ENCODE measurements around the gene ING1. TPM values are rescaled to one million over a fixed set of nuclear protein-coding genes. Genes with fewer than 3 reads are reported as not detected.
"Not testable (repeated sequence)": the region's sequence is repeated elsewhere in the genome, so short reads cannot be mapped to it uniquely, and the experiment has no call there.

Gene ING1
- total and polyA plus RNA-seq, 2 donors (not counting 1 experiment from before 2014, with no cell fraction given), result 29.1 to 34.2 TPM

DNA sequence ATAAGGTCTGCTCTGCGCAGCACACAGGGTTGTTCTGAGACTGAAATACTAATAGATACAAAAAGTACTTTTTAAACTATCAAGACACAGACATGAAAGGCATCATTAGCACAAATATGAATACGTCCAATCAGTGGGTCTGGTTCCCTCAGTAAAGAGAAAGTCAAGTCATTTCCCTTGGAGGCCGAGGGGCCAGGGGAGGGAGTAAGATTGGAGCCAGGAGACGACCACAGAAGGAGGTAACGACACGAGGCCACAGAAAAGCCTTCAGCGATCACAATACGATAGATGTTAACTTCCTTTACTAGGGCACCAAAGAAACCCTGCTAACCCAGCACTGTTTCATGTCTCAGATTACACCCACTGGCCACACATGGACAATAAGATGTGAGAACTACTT is 12.9 kb upstream of the ING1 start:
- DNase-seq (no peak), ATAC-seq (ENCODE audit: low read depth) (no peak)
- Histone ChIP-seq H3K9me3 (ENCODE audit: control extremely low read depth in 1 of 3, control insufficient read depth in 2 of 3, insufficient read depth in 1 of 3, low read length in 2 of 3) (no peaks in the 10 kb centered on the region), H3K27me3 (replicated peaks in 1 of 4; ENCODE audit: control extremely low read depth in 1 of 4, control insufficient read depth in 3 of 4, insufficient read depth in 4 of 4, low read length in 3 of 4) (no peaks in the 10 kb centered on the region), H3K79me2 (ENCODE audit: control insufficient read depth, insufficient read depth, low read length) (peaks cover 78% of the 10 kb centered on the region), H3K9ac (ENCODE audit: low read length) (no peak overlapping the region), H3K4me2 (replicated peaks; ENCODE audit: low read depth, low read length, poor library complexity, severe bottlenecking) (no peak overlapping the region), H2AFZ (ENCODE audit: insufficient read depth, low read depth, low read length, poor library complexity, severe bottlenecking) (no peak overlapping the region), H4K20me1 (ENCODE audit: control insufficient read depth, insufficient read depth, low read length, poor library complexity, severe bottlenecking) (peaks cover 71% of the 10 kb centered on the region), H3K27ac (ENCODE audit: low read length in 2 of 2) (no peak overlapping the region), H3K4me1 (ENCODE audit: control insufficient read depth in 2 of 2, insufficient read depth in 2 of 2, low read length in 2 of 2) (peaks cover 25 to 39% of the 10 kb centered on the region in 2 donors), H3K36me3 (replicated peaks in 1 of 2; ENCODE audit: control extremely low read depth in 1 of 2, control insufficient read depth in 1 of 2, extremely low read depth in 1 of 2, insufficient read depth in 2 of 2, low read length in 1 of 2) (peaks cover 0 to 73% of the 10 kb centered on the region in 2 experiments), H3K4me3 (ENCODE audit: control extremely low read depth in 1 of 5, extremely low read depth in 1 of 5, insufficient read depth in 1 of 5, low read depth in 2 of 5, low read length in 4 of 5) (no peak overlapping the region)
- Mint-ChIP-seq H3K4me1 (peaks cover 52% of the 10 kb centered on the region), H3K27ac (no peak overlapping the region), H3K4me3 (no peak overlapping the region), H3K27me3 (no peaks in the 10 kb centered on the region), H3K9me3 (ENCODE audit: insufficient read depth) (no peaks in the 10 kb centered on the region)
- TF ChIP-seq, protein P1, sequence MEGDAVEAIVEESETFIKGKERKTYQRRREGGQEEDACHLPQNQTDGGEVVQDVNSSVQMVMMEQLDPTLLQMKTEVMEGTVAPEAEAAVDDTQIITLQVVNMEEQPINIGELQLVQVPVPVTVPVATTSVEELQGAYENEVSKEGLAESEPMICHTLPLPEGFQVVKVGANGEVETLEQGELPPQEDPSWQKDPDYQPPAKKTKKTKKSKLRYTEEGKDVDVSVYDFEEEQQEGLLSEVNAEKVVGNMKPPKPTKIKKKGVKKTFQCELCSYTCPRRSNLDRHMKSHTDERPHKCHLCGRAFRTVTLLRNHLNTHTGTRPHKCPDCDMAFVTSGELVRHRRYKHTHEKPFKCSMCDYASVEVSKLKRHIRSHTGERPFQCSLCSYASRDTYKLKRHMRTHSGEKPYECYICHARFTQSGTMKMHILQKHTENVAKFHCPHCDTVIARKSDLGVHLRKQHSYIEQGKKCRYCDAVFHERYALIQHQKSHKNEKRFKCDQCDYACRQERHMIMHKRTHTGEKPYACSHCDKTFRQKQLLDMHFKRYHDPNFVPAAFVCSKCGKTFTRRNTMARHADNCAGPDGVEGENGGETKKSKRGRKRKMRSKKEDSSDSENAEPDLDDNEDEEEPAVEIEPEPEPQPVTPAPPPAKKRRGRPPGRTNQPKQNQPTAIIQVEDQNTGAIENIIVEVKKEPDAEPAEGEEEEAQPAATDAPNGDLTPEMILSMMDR (IDR thresholded peaks at IDR 0.05), result no peak
- TF ChIP-seq EZH2 (IDR thresholded peaks at IDR 0.05; ENCODE audit: borderline replicate concordance, insufficient read depth, low read depth, low read length, poor library complexity, severe bottlenecking), result no peak
- WGBS (ENCODE audit: insufficient coverage), result 77% methylated on average over 3 of the region's 8 CpGs
- intact Hi-C loops (cut with micrococcal nuclease), result no loop called here
- ChIA-PET CTCF (no interaction called here), POLR2A (no interaction called here)

DNA sequence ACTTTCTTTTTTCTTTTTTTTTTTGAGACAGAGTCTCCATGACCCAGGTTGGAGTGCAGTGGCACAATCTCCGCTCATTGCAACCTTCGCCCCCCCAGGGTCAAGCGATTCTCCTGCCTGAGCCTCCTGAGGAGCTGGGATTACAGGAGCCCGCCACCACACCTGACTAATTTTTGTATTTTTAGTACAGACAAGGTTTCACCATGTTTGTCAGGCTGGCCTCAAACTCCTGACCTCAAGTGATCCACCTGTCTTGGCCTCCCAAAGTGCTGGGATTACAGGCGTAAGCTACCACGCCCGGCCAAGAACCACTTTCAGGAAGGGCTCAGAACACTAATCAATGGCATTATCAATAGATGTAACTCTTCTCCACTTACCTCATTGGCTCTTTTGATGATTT is 12.4 kb upstream of the ING1 start:
- H3K27ac ChIP-seq (ENCODE audit: low read length in 2 of 2); H3K27ac Mint-ChIP-seq; CTCF ChIA-PET; H3K4me3 ChIP-seq (ENCODE audit: control extremely low read depth in 1 of 5, extremely low read depth in 1 of 5, insufficient read depth in 1 of 5, low read depth in 2 of 5, low read length in 4 of 5); H2AFZ ChIP-seq (ENCODE audit: insufficient read depth, low read depth, low read length, poor library complexity, severe bottlenecking); H3K4me3 Mint-ChIP-seq; H3K27me3 Mint-ChIP-seq; H3K9me3 ChIP-seq (ENCODE audit: control extremely low read depth in 1 of 3, control insufficient read depth in 2 of 3, insufficient read depth in 1 of 3, low read length in 2 of 3); H3K27me3 ChIP-seq (replicated peaks in 1 of 4; ENCODE audit: control extremely low read depth in 1 of 4, control insufficient read depth in 3 of 4, insufficient read depth in 4 of 4, low read length in 3 of 4); ATAC-seq (ENCODE audit: low read depth); H3K9ac ChIP-seq (ENCODE audit: low read length); DNase-seq; POLR2A ChIA-PET; intact Hi-C loops (cut with micrococcal nuclease); H3K9me3 Mint-ChIP-seq (ENCODE audit: insufficient read depth); H3K4me2 ChIP-seq (replicated peaks; ENCODE audit: low read depth, low read length, poor library complexity, severe bottlenecking): not testable (repeated sequence)
- WGBS (ENCODE audit: insufficient coverage), result 100% methylated on average over 5 of the region's 7 CpGs
- Histone ChIP-seq H3K4me1 (ENCODE audit: control insufficient read depth in 2 of 2, insufficient read depth in 2 of 2, low read length in 2 of 2) (peaks cover 25 to 39% of the 10 kb centered on the region in 2 donors), H3K79me2 (ENCODE audit: control insufficient read depth, insufficient read depth, low read length) (peaks cover 79% of the 10 kb centered on the region), H4K20me1 (ENCODE audit: control insufficient read depth, insufficient read depth, low read length, poor library complexity, severe bottlenecking) (peaks cover 72% of the 10 kb centered on the region), H3K36me3 (replicated peaks in 1 of 2; ENCODE audit: control extremely low read depth in 1 of 2, control insufficient read depth in 1 of 2, extremely low read depth in 1 of 2, insufficient read depth in 2 of 2, low read length in 1 of 2) (peaks cover 0 to 73% of the 10 kb centered on the region in 2 experiments)
- H3K4me1 Mint-ChIP-seq, result peaks cover 53% of the 10 kb centered on the region

Data from B cell (primary cell).